Thymus (tissue), 11 donors: ENCODE results near the gene KIF17. TPM values are rescaled to one million over a fixed set of nuclear protein-coding genes. Genes with fewer than 3 reads are reported as not detected.
A peak's percentile ranks its signal among the peaks of the same experiment; 100 is the strongest.

Experiments used
- DNase-seq, 9 donors: peaks; one replicate each; pipeline ENCODE4 v3.0.0-alpha.2; 2013; ENCODE audit warnings: low spot score in 9 of 9, low read depth in 6 of 9, missing footprints in 1 of 9
- H3K27ac ChIP-seq, 2 donors: one replicate each; pipeline ENCODE4 v1.5.1; 2013; ENCODE audit warnings: control low read depth in 1 of 2, low read depth in 1 of 2, low read length in 1 of 2, mild to moderate bottlenecking in 1 of 2, moderate library complexity in 1 of 2
- H3K27me3 ChIP-seq, 2 donors: one replicate each; pipeline ENCODE4 v1.5.1; 2013; ENCODE audit warnings: low read length in 1 of 2; ENCODE audit not compliant: control insufficient read depth in 2 of 2, insufficient read depth in 1 of 2
- H3K36me3 ChIP-seq, 2 donors: one replicate each; pipeline ENCODE4 v1.5.1; 2013; ENCODE audit warnings: low read length in 1 of 2, mild to moderate bottlenecking in 1 of 2, moderate library complexity in 1 of 2; ENCODE audit not compliant: control insufficient read depth in 2 of 2, insufficient read depth in 2 of 2
- H3K4me1 ChIP-seq, 2 donors: one replicate each; pipeline ENCODE4 v1.5.1; 2013; ENCODE audit warnings: low read length in 2 of 2; ENCODE audit not compliant: control insufficient read depth in 2 of 2, insufficient read depth in 2 of 2
- H3K4me3 ChIP-seq, 2 donors: one replicate each; pipeline ENCODE4 v1.5.1; 2013; ENCODE audit warnings: low read length in 2 of 2, control low read depth in 1 of 2, mild to moderate bottlenecking in 1 of 2
- H3K9me3 ChIP-seq, 2 donors: one replicate each; pipeline ENCODE4 v1.5.1; 2013; ENCODE audit warnings: low read length in 1 of 2, mild to moderate bottlenecking in 1 of 2; ENCODE audit not compliant: control insufficient read depth in 2 of 2, insufficient read depth in 1 of 2
- WGBS: extraction: QIAGEN DNeasy Blood & Tissue Kit; methylation state at CpG from one replicate; pipeline ENCODE4 v1.1.7; 2013; 5-methylcytosine and 5-hydroxymethylcytosine counted together
- polyA plus RNA-seq: library from polyadenylated mRNA; stranded (reverse); fragments of 200-250 nt; gene quantifications from one replicate; pipeline ENCODE4 v1.2.3, GENCODE V29; 2013
- total RNA-seq: library from RNA; stranded (reverse); fragments of 120-200 nt; gene quantifications from one replicate; pipeline ENCODE4 v1.2.4, GENCODE V29; 2013
- donor health status: healthy.

KIF17 gene
- total and polyA plus RNA-seq, 2 donors = 0.85 to 1.0 TPM

GRCh38 chr1:20648946-20649345, 68.9 kb downstream of the KIF17 start:
- Histone ChIP-seq H3K27ac (no peak overlapping the region), H3K4me3 (no peak overlapping the region), H3K4me1 (no peaks in the 10 kb centered on the region), H3K9me3 (peaks cover 0 to 2% of the 10 kb centered on the region in 2 donors), H3K36me3 (peaks cover 57 to 64% of the 10 kb centered on the region in 2 donors), H3K27me3 (no peaks in the 10 kb centered on the region)
- 97% methylated on average over 15 of the region's 15 CpGs for WGBS
- DNase-seq = no peak

DNA sequence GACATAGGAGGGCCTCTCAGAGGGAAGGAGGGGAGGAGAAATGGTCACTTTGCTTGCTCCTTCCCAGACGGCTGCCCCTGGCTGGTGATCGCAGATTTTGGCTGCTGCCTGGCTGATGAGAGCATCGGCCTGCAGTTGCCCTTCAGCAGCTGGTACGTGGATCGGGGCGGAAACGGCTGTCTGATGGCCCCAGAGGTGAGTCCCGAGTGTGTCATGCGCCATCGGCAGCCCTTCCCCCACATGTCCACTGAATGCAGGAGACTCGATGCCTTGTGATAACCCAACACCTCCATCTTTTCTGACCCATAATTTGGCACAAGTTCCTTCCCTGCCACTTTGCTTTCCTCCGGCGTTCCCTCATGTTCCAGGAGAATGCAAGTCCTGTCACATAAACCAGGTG, 69.4 kb downstream of the KIF17 start:
- Histone ChIP-seq H3K27ac (no peak overlapping the region), H3K4me1 (no peaks in the 10 kb centered on the region), H3K27me3 (no peaks in the 10 kb centered on the region), H3K9me3 (no peaks in the 10 kb centered on the region), H3K4me3 (no peak overlapping the region), H3K36me3 (peaks cover 52 to 59% of the 10 kb centered on the region in 2 donors)
- no peak for DNase-seq
- WGBS = 96% methylated on average over 13 of the region's 13 CpGs

DNA sequence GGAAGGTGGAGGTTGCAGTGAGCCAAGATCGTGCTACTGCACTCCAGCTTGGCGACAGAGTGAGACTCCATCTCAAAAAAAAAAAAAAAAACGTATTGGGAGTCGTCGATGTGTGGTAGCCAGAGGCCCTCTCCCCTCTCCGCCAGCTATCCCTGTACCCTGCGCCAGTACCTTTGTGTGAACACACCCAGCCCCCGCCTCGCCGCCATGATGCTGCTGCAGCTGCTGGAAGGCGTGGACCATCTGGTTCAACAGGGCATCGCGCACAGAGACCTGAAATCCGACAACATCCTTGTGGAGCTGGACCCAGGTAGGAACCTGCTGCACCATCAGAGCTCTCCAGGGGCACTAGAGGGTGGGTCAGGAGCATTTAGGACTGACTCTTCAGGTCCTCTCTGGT, 72.4 kb downstream of the KIF17 start:
- peaks cover 26 to 39% of the 10 kb centered on the region in 2 donors for H3K36me3 ChIP-seq
- WGBS = 94% methylated on average over 14 of the region's 14 CpGs

GRCh38 chr1:20644416-20644815, 73.4 kb downstream of the KIF17 start:
- DNase-seq = no peak

More for the DNA sequence above, 72.4 kb downstream of the KIF17 start:
- Histone ChIP-seq H3K9me3 (no peaks in the 10 kb centered on the region), H3K27ac (no peak overlapping the region), H3K27me3 (no peaks in the 10 kb centered on the region), H3K4me3 (no peak overlapping the region), H3K4me1 (no peaks in the 10 kb centered on the region)
- no peak for DNase-seq

DNA sequence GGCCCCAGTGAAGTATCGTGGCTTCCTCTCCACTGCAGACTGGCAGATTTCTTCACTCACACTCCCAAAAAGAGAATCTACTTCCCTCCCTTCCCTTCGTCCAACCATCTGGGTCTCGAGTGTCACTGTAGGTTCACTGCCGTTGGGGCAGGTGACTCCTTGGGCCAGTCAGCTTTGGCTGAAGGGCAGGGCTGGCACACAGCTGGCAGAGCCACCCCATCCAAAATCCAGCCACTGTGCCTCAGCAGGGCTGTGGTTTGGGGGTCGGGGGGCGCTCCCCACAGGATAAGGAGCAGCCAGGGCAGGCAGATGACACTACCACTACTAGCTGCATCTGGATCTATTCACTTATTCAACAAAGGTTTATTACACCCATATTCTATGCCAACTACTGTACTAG, 74.7 kb downstream of the KIF17 start:
- DNase-seq = no peak
- WGBS = 85% methylated on average over 6 of the region's 6 CpGs
- no peaks in the 10 kb centered on the region for H3K9me3 ChIP-seq
- no peak overlapping the region for H3K27ac ChIP-seq
- H3K36me3 ChIP-seq = peaks cover 12 to 32% of the 10 kb centered on the region in 2 donors
- H3K4me3 ChIP-seq = no peak overlapping the region
- no peaks in the 10 kb centered on the region for H3K27me3 ChIP-seq
- H3K4me1 ChIP-seq = no peaks in the 10 kb centered on the region

More at GRCh38 chr1:20644416-20644815, 73.4 kb downstream of the KIF17 start:
- H3K4me3 ChIP-seq = no peak overlapping the region
- peaks cover 17 to 35% of the 10 kb centered on the region in 2 donors for H3K36me3 ChIP-seq
- 98% methylated on average over 13 of the region's 13 CpGs for WGBS
- no peaks in the 10 kb centered on the region for H3K27me3 ChIP-seq
- H3K9me3 ChIP-seq = no peaks in the 10 kb centered on the region
- H3K4me1 ChIP-seq = no peaks in the 10 kb centered on the region
- no peak overlapping the region for H3K27ac ChIP-seq

DNA sequence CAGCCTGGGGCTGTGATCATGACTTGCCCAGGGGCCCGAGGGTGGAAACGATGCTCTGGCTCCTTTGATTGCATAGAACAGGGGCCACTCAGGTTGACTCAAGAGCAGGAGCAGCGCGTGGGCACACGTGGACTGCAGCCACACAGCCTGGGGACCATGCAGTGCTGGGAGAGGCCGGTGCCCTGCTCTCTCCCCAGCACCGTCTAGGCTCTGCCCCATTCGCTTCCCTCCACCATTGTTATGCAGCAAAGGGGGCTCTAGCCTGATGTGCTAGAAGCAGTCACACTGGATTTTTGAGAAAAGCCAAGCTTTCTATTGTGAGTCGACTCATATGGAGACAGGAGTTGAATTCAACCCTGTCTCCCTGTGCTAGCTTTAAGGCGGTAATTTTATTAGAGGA, 75.8 kb downstream of the KIF17 start:
- Histone ChIP-seq H3K27ac (no peak overlapping the region), H3K36me3 (peaks cover 11 to 36% of the 10 kb centered on the region in 2 donors), H3K4me1 (no peaks in the 10 kb centered on the region), H3K27me3 (no peaks in the 10 kb centered on the region), H3K4me3 (no peak overlapping the region), H3K9me3 (no peaks in the 10 kb centered on the region)
- 90% methylated on average over 10 of the region's 10 CpGs for WGBS
- no peak for DNase-seq

DNA sequence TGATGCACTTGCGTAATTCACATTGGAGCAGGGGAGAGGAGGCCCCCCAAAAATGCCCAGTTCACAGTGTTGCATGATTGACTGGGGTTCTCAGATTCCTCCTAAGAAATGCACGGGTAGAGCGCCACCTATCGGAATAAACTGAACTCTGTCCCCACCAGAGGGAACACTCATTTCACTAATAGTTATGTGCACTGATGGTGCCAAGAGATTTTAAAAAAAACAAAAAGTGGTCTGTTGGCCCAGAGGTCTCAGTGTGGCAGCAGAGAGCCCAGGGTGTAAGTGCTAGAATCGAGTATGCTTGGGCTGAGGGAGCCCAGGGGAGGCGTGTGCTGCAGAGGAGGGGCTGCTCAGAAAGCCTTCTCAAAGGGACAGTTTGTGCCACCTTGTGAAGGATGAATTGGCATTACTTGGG, 77.6 kb downstream of the KIF17 start:
- peak in 6 of 9 donors; percentile 27 to 66 (median 46) for DNase-seq
- Histone ChIP-seq H3K4me1 (no peaks in the 10 kb centered on the region), H3K36me3 (peaks cover 8 to 30% of the 10 kb centered on the region in 2 donors), H3K27me3 (no peaks in the 10 kb centered on the region), H3K4me3 (no peak overlapping the region), H3K9me3 (no peaks in the 10 kb centered on the region), H3K27ac (no peak overlapping the region)
- WGBS = 38% methylated on average over 6 of the region's 6 CpGs

GRCh38 chr1:20636785-20637347, 80.9 kb downstream of the KIF17 start:
- Histone ChIP-seq H3K4me1 (peaks cover 9 to 13% of the 10 kb centered on the region in 2 donors), H3K27ac (no peak overlapping the region), H3K4me3 (no peak overlapping the region), H3K36me3 (peaks cover 4 to 25% of the 10 kb centered on the region in 2 donors), H3K27me3 (no peaks in the 10 kb centered on the region), H3K9me3 (peaks cover 0 to 3% of the 10 kb centered on the region in 2 donors)
- 97% methylated on average over 8 of the region's 8 CpGs for WGBS
- DNase-seq = no peak

- Histone ChIP-seq H3K36me3 (peaks cover 4 to 17% of the 10 kb centered on the region in 2 donors), H3K27me3 (peaks cover 0 to 4% of the 10 kb centered on the region in 2 donors), H3K4me3 (peak overlapping the region; percentile 52 to 97), H3K4me1 (peaks cover 9 to 13% of the 10 kb centered on the region in 2 donors), H3K9me3 (peaks cover 0 to 3% of the 10 kb centered on the region in 2 donors), H3K27ac (peak overlapping the region in 1 of 2 donors; percentile 50)
- WGBS = 9% methylated on average over 4 of the region's 4 CpGs
- peak in 4 of 9 donors; percentile 15 to 43 (median 22) for DNase-seq
Measured at GRCh38 chr1:20634594-20635084, 83.2 kb downstream of the KIF17 start.
